MCF 10A (cell line): ENCODE data around the gene EZR. TPM values are rescaled to one million over a fixed set of nuclear protein-coding genes. Genes with fewer than 3 reads are reported as not detected.

ENCODE experiments used
- BruUV-seq: library from RNA; stranded (reverse); fragments of 400-500 nt; replicated peaks from 2 replicates; lab custom pipeline; 2021; lab: Mats Ljungman, UMichigan
- CTCF ChIA-PET: fragments of 300-600 bp; sonication (Branson Sonifier 250); formaldehyde crosslinking; extraction: SDS; loops from one replicate; lab custom pipeline; 2021; ENCODE audit warnings: antibody characterized with exemption, inconsistent platforms; lab: Yijun Ruan, JAX
- POLR2A ChIA-PET: fragments of 300-600, 350-650 bp; sonication (Branson Sonifier 250); formaldehyde crosslinking; extraction: SDS; loops from one replicate; lab custom pipeline; 2020; ENCODE audit warnings: antibody characterized with exemption, inconsistent platforms; lab: Yijun Ruan, JAX
- DNase-seq: peaks from one replicate; pipeline ENCODE4 v3.0.0-alpha.2; 2018; ENCODE audit not compliant: unreplicated experiment
- H3K27ac Mint-ChIP-seq: one replicate; pipeline ENCODE4 v1.8.0; 2022; ENCODE audit warnings: mild to moderate bottlenecking, low read depth, mixed read lengths; ENCODE audit not compliant: unreplicated experiment
- H3K27me3 Mint-ChIP-seq: one replicate; pipeline ENCODE4 v1.8.0; 2022; ENCODE audit warnings: mixed read lengths; ENCODE audit not compliant: insufficient read depth, unreplicated experiment
- H3K36me3 Mint-ChIP-seq: one replicate; pipeline ENCODE4 v1.8.0; 2022; ENCODE audit warnings: mild to moderate bottlenecking, moderate library complexity, mixed read lengths; ENCODE audit not compliant: insufficient read depth, unreplicated experiment
- H3K4me1 Mint-ChIP-seq: one replicate; pipeline ENCODE4 v1.8.0; 2022; ENCODE audit warnings: mixed read lengths; ENCODE audit not compliant: insufficient read depth, unreplicated experiment
- H3K4me3 Mint-ChIP-seq: one replicate; pipeline ENCODE4 v1.8.0; 2022; ENCODE audit warnings: mild to moderate bottlenecking, moderate library complexity, mixed read lengths; ENCODE audit not compliant: unreplicated experiment
- H3K9me3 Mint-ChIP-seq: one replicate; pipeline ENCODE4 v1.8.0; 2022; ENCODE audit warnings: mixed read lengths; ENCODE audit not compliant: unreplicated experiment
- intact Hi-C: fragments of 100-400 bp; cut with micrococcal nuclease; formaldehyde crosslinking; loops from 2 replicates; pipeline ENCODE4 v1.14.1; 2022
- total RNA-seq: library from RNA; stranded (reverse); gene quantifications from 2 replicates; pipeline ENCODE4 v1.2.3, GENCODE V29; 2022
- TF ChIP-seq, protein P1 (sequence below): fragments of 200-600 bp; IDR thresholded peaks from one replicate; pipeline ENCODE4 v1.8.0; 2022; ENCODE audit warnings: antibody characterized with exemption, mild to moderate bottlenecking; ENCODE audit not compliant: unreplicated experiment

The EZR gene
- total RNA-seq, 1 experiment from 2014 or later: 243 TPM

DNA sequence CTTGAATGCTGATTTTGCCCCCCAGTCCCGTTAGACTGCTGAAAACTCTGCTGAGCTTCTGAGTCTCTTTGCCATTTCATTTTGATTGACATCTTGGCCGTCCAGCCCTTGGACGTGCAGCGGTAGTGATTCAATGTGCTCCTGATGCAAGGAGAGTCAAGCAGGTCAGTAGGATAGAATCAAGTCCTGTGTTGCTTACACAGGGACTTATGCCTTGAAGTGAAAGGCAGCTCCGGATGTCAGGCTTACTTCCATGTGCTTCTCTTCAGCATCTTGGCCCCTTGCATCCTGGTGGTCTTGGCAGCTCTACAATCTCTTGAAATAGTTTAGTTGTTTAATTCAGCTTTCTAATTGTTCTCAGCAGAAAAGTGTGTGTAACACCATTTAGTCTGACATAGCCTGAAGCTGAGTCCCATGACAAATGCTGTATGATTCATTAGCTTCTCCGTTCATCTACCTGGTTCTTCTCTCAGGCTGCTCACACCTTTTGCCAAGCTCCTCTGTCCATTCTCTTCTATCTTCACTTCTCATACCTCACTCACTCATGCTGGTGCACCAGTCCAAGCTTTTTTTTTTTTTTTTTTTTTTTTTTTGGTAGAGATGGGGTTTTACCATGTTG lies 76.0 kb downstream of the EZR start:
- H3K36me3 Mint-ChIP-seq: no peaks in the 10 kb centered on the region
- TF ChIP-seq, protein P1, sequence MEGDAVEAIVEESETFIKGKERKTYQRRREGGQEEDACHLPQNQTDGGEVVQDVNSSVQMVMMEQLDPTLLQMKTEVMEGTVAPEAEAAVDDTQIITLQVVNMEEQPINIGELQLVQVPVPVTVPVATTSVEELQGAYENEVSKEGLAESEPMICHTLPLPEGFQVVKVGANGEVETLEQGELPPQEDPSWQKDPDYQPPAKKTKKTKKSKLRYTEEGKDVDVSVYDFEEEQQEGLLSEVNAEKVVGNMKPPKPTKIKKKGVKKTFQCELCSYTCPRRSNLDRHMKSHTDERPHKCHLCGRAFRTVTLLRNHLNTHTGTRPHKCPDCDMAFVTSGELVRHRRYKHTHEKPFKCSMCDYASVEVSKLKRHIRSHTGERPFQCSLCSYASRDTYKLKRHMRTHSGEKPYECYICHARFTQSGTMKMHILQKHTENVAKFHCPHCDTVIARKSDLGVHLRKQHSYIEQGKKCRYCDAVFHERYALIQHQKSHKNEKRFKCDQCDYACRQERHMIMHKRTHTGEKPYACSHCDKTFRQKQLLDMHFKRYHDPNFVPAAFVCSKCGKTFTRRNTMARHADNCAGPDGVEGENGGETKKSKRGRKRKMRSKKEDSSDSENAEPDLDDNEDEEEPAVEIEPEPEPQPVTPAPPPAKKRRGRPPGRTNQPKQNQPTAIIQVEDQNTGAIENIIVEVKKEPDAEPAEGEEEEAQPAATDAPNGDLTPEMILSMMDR: no peak
- H3K27ac Mint-ChIP-seq: no peak overlapping the region
- POLR2A ChIA-PET: interaction anchor here (0.7 to 1.9 kb wide), 11 partner anchors 9 to 378 kb away, joined by 3 to 13 read pairs (median 4); partner anchors contain the start of gene RSPH3
- H3K9me3 Mint-ChIP-seq: peaks cover 7% of the 10 kb centered on the region
- no peak overlapping the region for H3K4me3 Mint-ChIP-seq
- intact Hi-C loops: no loop called here
- H3K4me1 Mint-ChIP-seq: peaks cover 22% of the 10 kb centered on the region
- CTCF ChIA-PET: interaction anchor here (0.6 to 2.3 kb wide), 12 partner anchors 9 to 522 kb away, joined by 3 to 14 read pairs (median 4); partner anchors contain the start of gene DYNLT1
- peak; percentile 58 for DNase-seq
- no TSS peak for BruUV-seq
- H3K27me3 Mint-ChIP-seq: no peaks in the 10 kb centered on the region

DNA sequence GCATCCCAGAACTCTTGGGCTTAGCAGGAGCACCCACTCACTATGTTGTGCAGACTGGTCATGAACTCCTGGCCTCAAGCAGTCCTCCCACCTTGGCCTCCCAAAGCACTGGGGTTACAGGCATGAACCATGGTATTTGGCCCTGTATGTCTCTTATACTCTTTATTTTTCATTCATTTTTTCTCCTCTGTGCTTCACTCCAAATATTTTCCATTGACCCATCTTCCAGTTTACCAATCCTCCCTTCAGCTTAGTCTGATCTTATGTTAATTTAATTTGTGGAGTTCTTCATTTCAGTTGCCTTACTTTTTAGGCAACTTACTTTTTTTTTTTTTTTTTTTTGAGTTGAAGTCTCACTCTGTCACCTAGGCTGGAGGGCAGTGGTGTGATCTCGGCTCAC lies 79.5 kb downstream of the EZR start:
- no peak overlapping the region for H3K27ac Mint-ChIP-seq
- peaks cover 7% of the 10 kb centered on the region for H3K9me3 Mint-ChIP-seq
- no peaks in the 10 kb centered on the region for H3K36me3 Mint-ChIP-seq
- DNase-seq: no peak
- intact Hi-C loops: no loop called here
- ChIA-PET POLR2A (no interaction called here), CTCF (interaction anchor here (0.6 to 0.7 kb wide), 2 partner anchors 25 to 1289 kb away, joined by 3 read pairs; no protein-coding TSS in a partner anchor)
- peaks cover 29% of the 10 kb centered on the region for H3K4me1 Mint-ChIP-seq
- no TSS peak for BruUV-seq
- TF ChIP-seq, protein P1: no peak
- H3K4me3 Mint-ChIP-seq: no peak overlapping the region
- H3K27me3 Mint-ChIP-seq: no peaks in the 10 kb centered on the region

DNA sequence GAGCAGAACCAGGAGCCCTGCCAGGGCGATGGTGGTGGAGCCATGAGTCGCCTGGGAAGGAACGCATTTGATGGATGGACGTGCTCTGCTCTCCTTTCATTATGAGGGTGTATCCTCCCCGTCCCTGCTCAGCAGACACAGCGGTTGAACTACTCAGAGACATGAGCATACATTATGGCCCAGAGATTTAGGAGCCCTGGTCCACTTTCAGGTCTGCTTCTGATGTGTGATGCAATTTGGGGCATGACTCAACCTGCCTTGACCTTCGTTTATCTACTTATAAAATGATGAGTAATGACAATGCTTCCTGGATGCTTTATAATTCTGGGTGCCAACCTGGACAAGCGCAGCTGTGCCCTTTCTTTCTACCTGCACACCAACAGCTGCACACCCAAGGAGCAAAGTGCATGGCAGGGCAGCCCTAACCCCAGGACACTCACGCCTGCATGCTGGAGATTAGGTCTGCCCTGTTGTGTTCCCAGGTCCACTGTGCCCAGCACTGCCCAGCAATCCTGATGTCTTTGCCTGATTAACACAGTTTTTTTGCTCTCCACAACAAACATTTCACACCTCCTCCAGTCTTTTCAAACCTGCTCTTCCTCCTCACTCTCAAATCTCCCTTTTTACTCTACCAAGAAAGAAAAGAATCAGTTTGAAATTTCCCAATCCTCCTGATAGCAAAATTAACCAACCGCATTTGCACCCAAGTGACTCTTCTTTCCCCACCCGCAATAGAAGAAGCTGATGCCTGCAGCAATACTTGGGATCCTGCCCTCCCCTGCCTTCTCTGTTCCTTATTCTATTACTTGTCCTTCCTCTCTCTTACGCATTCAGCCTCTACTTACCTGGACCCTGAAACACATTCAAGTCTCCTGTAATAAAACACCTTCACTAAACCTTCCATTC lies 81.2 kb downstream of the EZR start:
- BruUV-seq: no TSS peak
- DNase-seq: peak; percentile 86
- Mint-ChIP-seq H3K4me1 (peaks cover 22% of the 10 kb centered on the region), H3K9me3 (peaks cover 7% of the 10 kb centered on the region), H3K36me3 (no peaks in the 10 kb centered on the region), H3K27ac (peak overlapping the region; percentile 1), H3K27me3 (no peaks in the 10 kb centered on the region), H3K4me3 (no peak overlapping the region)
- CTCF ChIA-PET: interaction anchor here (0.7 to 1.1 kb wide), 4 partner anchors 11 to 70 kb away, joined by 3 to 5 read pairs (median 4); no protein-coding TSS in a partner anchor
- POLR2A ChIA-PET: interaction anchor here (0.6 to 3.0 kb wide), 7 partner anchors 10 to 295 kb away, joined by 3 to 21 read pairs (median 5); no protein-coding TSS in a partner anchor
- intact Hi-C loops: no loop called here
- TF ChIP-seq, protein P1: no peak
